Gastroesophageal sphincter (tissue), 4 donors: Measurements from ENCODE around the gene PCED1B. TPM values are rescaled to one million over a fixed set of nuclear protein-coding genes. Genes with fewer than 3 reads are reported as not detected.
"Not testable (repeated sequence)": the region's sequence is repeated elsewhere in the genome, so short reads cannot be mapped to it uniquely, and the experiment has no call there.

Experiments
- ATAC-seq: fragments of 150-250 bp; one replicate; pipeline ENCODE4 v1.9.1; 2016; ENCODE audit warnings: mild to moderate bottlenecking, moderate library complexity
- H3K27ac ChIP-seq, 4 donors: fragments of 200-600 bp; sonication (generic) in 3 of 4; 1 replicate in 3 of 4; 2 replicates in 1 of 4; pipeline ENCODE4 v1.5.1; 2016 to 2019
- H3K27me3 ChIP-seq: fragments of 200-600 bp; sonication (generic); one replicate; pipeline ENCODE4 v1.5.1; 2019
- H3K36me3 ChIP-seq, 2 donors: fragments of 200-600 bp; sonication (generic); one replicate each; pipeline ENCODE4 v1.5.1; 2019; ENCODE audit warnings: control low read depth in 1 of 2
- H3K4me1 ChIP-seq, 3 donors: fragments of 200-600 bp; sonication (generic); 1 replicate in 2 of 3; 2 replicates in 1 of 3; pipeline ENCODE4 v1.5.1; 2016 to 2019; ENCODE audit warnings: control low read depth in 2 of 3
- H3K4me3 ChIP-seq, 2 donors: fragments of 200-600 bp; sonication (generic); one replicate each; pipeline ENCODE4 v1.5.1; 2019; ENCODE audit warnings: mild to moderate bottlenecking in 1 of 2, moderate library complexity in 1 of 2
- H3K9me3 ChIP-seq, 3 donors: fragments of 200-600 bp; sonication (generic); one replicate each; pipeline ENCODE4 v1.5.1; 2017 to 2019; ENCODE audit warnings: control low read depth in 2 of 3
- CTCF ChIP-seq, 4 experiments: fragments of 200-600 bp in 2 of 4; fragments of 450-650 bp in 2 of 4; sonication (generic) in 1 of 4; IDR thresholded peaks; one replicate each; pipeline ENCODE4 v1.5.1; 2017 to 2019; ENCODE audit warnings: antibody characterized with exemption in 4 of 4, mild to moderate bottlenecking in 2 of 4, moderate library complexity in 2 of 4
- EP300 ChIP-seq: sonication (generic); formaldehyde crosslinking; IDR thresholded peaks from one replicate; pipeline ENCODE4 v1.6.1; 2017; ENCODE audit warnings: antibody characterized with exemption, mild to moderate bottlenecking
- POLR2A ChIP-seq, 2 donors: fragments of 450-650 bp; IDR thresholded peaks; one replicate each; pipeline ENCODE4 v1.6.1; 2017; ENCODE audit warnings: antibody characterized with exemption in 2 of 2, mild to moderate bottlenecking in 2 of 2, moderate library complexity in 1 of 2
- POLR2AphosphoS5 ChIP-seq: sonication (generic); formaldehyde crosslinking; IDR thresholded peaks from one replicate; pipeline ENCODE4 v1.6.1; 2017; ENCODE audit warnings: antibody characterized with exemption
- WGBS, 2 donors: methylation state at CpG; one replicate each; pipeline ENCODE4 v1.1.5; 2018; ENCODE audit warnings: low coverage in 1 of 2; 5-methylcytosine and 5-hydroxymethylcytosine counted together
- total RNA-seq, 4 donors: library from RNA; depleted of rRNA; stranded (reverse); fragments of >200 nt; gene quantifications; one replicate each; pipeline ENCODE4 v1.1.0, GENCODE V29; 2016

The PCED1B gene
- total RNA-seq, 4 donors from 2014 or later, result 0.22 to 2.7 (median 1.7) TPM; not detected in 1

DNA sequence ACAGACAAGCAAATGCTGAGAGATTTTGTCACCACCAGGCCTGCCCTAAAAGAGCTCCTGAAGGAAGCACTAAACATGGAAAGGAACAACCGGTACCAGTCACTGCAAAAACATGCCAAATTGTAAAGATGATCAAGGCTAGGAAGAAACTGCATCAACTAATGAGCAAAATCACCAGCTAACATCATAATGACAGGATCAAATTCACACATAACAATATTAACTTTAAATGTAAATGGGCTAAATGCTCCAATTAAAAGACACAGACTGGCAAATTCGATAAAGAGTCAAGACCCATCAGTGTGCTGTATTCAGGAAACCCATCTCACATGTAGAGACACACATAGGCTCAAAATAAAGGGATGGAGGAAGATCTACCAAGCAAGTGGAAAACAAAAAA lies 20.8 kb upstream of the PCED1B start:
- not testable (repeated sequence) for H3K36me3 ChIP-seq, H3K27me3 ChIP-seq, H3K27ac ChIP-seq, H3K4me1 ChIP-seq, H3K4me3 ChIP-seq, ATAC-seq
- 86% methylated on average over 1 of the region's 2 CpGs; no CpG with 5 or more reads in 1 of the 2 donors for WGBS, 2 donors
- peaks cover 0 to 14% (median 0%) of the 10 kb centered on the region in 3 donors for H3K9me3 ChIP-seq

DNA sequence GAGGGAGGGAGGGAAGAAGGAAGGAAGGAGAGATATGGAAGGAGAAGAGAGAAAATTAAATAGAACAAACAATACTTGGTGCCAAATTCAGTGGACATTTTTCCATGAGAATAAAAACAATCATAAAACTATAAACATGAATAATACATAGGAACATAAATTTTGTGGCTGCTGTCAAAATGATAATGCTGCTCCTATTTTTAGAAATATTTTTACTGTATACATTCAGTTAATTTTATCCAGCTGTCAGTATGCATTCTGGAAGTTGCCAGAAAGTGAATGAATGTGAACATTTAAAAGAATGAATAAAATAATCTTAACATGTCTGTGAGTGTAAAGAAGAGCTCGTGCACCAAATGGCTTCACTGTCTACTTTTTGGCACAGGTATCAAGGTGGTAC lies 13.9 kb upstream of the PCED1B start:
- no peak overlapping the region for H3K27ac ChIP-seq
- no peak for ATAC-seq
- no peaks in the 10 kb centered on the region for H3K36me3 ChIP-seq
- no peak overlapping the region for H3K4me3 ChIP-seq
- no peaks in the 10 kb centered on the region for H3K9me3 ChIP-seq
- peaks cover 0 to 18% (median 3%) of the 10 kb centered on the region in 3 donors for H3K4me1 ChIP-seq
- WGBS, 2 donors, result 17 to 25% methylated on average over 1 of the region's 1 CpG
- no peaks in the 10 kb centered on the region for H3K27me3 ChIP-seq
- TF ChIP-seq CTCF (IDR thresholded peaks at IDR 0.05), result no peak
- no peak for TF ChIP-seq POLR2A (IDR thresholded peaks at IDR 0.05)
- no peak for TF ChIP-seq EP300
- TF ChIP-seq POLR2AphosphoS5, result no peak

DNA sequence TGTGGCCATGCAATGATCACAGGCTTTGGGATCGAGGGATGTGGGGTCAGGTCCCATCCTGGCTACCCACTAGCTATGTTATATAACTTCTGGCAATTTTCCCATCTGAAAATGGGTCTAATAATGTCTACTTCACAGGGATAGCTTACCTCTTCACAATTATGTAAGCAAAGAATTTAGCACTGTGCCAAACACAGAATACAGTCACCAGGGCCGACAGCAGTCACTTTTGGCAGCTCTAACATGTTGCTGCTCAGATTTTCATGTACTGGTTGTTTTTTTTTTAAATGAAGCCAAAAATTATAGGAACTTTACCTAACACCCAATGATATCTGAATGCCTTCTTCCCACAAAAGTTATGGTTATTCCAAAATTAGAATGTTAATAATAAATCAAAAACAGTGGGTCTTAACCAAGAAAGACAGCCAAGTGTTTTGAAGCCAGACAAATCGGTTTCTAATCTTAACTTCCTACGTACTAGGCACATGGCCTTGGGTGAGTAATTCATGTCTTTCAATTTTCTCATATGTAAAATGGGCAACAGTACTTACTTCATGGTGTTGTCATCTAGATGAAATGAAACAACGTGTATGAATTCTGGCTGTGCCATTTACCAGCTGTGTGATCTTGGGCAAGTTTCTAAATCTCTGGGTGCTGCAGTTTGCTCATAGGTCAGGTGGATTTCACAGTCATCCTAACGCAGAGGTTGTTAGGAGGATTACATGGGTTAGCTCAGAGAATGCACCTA lies 13.0 kb upstream of the PCED1B start:
- H3K4me1 ChIP-seq, result peaks cover 0 to 18% (median 3%) of the 10 kb centered on the region in 3 donors
- no peak for ATAC-seq
- no peak overlapping the region for H3K4me3 ChIP-seq
- no peaks in the 10 kb centered on the region for H3K36me3 ChIP-seq
- WGBS, 2 donors, result 31 to 53% methylated on average over 5 to 6 of the region's 6 CpGs
- H3K27ac ChIP-seq, result no peak overlapping the region
- no peaks in the 10 kb centered on the region for H3K27me3 ChIP-seq
- H3K9me3 ChIP-seq, result no peaks in the 10 kb centered on the region
- TF ChIP-seq EP300 (no peak), POLR2AphosphoS5 (peak; percentile 66)

GRCh38 chr12:47067176-47067575 lies 12.2 kb upstream of the PCED1B start:
- no peak for TF ChIP-seq POLR2A (IDR thresholded peaks at IDR 0.05)
- TF ChIP-seq CTCF (IDR thresholded peaks at IDR 0.05), result no peak
- no peak for TF ChIP-seq POLR2AphosphoS5
- no peak for TF ChIP-seq EP300
- no peaks in the 10 kb centered on the region for H3K27me3 ChIP-seq
- H3K27ac ChIP-seq, result no peak overlapping the region
- WGBS, 2 donors, result 90 to 100% methylated on average over 1 of the region's 1 CpG
- peaks cover 0 to 18% (median 3%) of the 10 kb centered on the region in 3 donors for H3K4me1 ChIP-seq
- no peak for ATAC-seq
- H3K36me3 ChIP-seq, result no peaks in the 10 kb centered on the region
- H3K4me3 ChIP-seq, result no peak overlapping the region
- H3K9me3 ChIP-seq, result no peaks in the 10 kb centered on the region

- no peak overlapping the region for H3K4me3 ChIP-seq
- H3K27ac ChIP-seq, result no peak overlapping the region
- 50 to 67% methylated on average over 3 to 4 of the region's 5 CpGs for WGBS, 2 donors
- TF ChIP-seq EP300, result no peak
- no peak for TF ChIP-seq CTCF (IDR thresholded peaks at IDR 0.05)
- no peak for TF ChIP-seq POLR2AphosphoS5
- no peak for TF ChIP-seq POLR2A (IDR thresholded peaks at IDR 0.05)
- H3K9me3 ChIP-seq, result no peaks in the 10 kb centered on the region
- H3K36me3 ChIP-seq, result no peaks in the 10 kb centered on the region
- no peak for ATAC-seq
- H3K27me3 ChIP-seq, result no peaks in the 10 kb centered on the region
- H3K4me1 ChIP-seq, result peaks cover 0 to 18% (median 3%) of the 10 kb centered on the region in 3 donors
Measured at GRCh38 chr12:47067771-47068431, 11.5 kb upstream of the PCED1B start.

DNA sequence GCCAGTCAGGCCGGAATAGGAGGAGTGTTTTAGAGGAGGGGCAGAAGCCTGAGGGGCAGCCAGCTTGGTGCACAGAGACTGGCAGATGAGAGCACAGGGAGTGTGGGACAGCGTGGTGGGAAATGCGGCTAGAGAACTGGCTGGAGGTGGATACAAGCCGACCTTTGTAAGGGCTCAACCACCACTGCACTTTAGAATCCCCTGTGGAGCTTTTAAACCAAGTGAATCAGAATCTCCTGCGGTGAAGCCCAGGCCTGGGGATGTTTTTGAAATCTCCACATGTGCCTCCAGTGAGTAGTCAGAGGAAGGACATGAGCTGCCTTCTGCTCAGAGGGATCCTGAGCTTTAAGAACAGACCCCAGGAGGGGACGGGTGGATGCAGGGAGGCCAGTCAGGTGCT lies 10.9 kb upstream of the PCED1B start:
- Histone ChIP-seq H3K27me3 (no peaks in the 10 kb centered on the region), H3K4me3 (no peak overlapping the region), H3K4me1 (peaks cover 0 to 18% (median 3%) of the 10 kb centered on the region in 3 donors), H3K9me3 (no peaks in the 10 kb centered on the region), H3K36me3 (no peaks in the 10 kb centered on the region), H3K27ac (no peak overlapping the region)
- ATAC-seq, result no peak
- WGBS, 2 donors, result 74 to 84% methylated on average over 5 of the region's 6 CpGs
- TF ChIP-seq CTCF (IDR thresholded peaks at IDR 0.05) (no peak), POLR2A (IDR thresholded peaks at IDR 0.05) (no peak), POLR2AphosphoS5 (no peak), EP300 (no peak)
